ENCODE data around the gene PLEK.
"Not testable (repeated sequence)": the region's sequence is repeated elsewhere in the genome, so short reads cannot be mapped to it uniquely, and the experiment has no call there.

The PLEK gene

GRCh38 chr2:68385220-68385906 is 20.3 kb downstream of the PLEK start:
- DNase-seq (ENCODE audit: low spot score), result no peak

- DNase-seq (ENCODE audit: low spot score), result no peak
Observed at GRCh38 chr2:68385907-68386287, 20.8 kb downstream of the PLEK start.

GRCh38 chr2:68386365-68386764 is 21.3 kb downstream of the PLEK start:
- no peak for DNase-seq (ENCODE audit: low spot score)

DNA sequence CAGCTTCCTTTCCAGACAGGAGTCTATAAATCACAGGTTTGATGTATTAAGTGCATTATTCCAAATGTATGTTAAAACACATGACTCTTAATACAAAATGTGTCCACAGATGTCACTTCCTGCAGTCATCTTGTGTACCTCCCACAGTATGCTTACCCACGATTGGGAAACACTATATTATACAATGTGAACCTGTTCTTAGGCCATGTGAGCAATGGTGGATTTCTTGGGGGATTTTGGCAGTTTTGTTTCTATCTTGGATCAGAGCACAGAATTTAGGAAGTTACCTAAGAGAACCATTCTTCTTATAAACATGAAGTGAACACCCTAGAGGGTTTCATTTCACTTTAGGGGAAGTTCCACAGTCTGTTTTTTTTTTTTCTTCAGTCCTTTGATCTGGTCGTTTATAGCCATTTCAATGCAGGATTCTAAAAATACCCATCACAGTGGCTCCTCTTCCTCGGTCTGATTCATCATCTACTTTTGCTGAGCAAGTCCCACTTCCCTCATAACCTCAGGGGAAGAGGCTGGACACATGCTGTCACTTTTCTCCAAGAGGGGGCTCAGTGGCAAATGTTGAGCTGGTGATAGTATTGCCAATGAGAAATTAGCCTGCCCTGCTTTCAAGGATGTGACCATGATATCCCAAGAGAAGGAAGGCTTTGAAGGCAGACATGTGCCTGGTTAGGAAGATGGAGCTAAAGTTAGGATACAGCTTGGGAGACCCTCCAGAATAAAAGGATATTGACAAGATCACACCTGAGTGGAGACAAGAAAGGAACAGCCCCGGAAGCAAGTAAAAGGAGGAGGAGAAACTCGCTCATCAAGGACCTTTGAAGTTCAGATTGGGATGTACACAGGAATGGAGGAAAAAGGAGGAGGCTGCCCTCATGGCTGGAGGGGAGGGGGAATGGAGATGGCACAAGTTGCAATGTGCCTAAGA is 22.6 kb downstream of the PLEK start:
- no peak for DNase-seq (ENCODE audit: low spot score)

DNA sequence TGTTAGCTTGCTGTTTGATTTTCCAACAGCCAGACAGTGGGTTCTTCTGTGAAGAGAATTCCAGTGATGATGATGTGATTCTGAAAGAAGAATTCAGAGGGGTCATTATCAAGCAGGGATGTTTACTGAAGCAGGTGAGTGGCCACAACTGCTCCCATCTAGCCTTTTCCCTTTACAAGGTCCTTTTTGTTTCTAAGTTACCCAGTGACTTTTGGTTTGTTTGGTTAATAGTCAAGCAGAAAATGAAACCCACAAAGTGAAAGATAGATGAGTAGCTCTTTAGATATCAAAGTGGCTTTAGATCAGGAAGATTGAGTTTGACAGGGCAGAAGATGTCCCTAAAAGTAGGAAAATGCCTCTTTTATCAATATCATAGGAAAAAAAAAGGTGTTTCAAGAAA is 23.3 kb downstream of the PLEK start:
- no peak for DNase-seq (ENCODE audit: low spot score)

GRCh38 chr2:68388772-68389171 is 23.7 kb downstream of the PLEK start:
- no peak for DNase-seq (ENCODE audit: low spot score)

DNA sequence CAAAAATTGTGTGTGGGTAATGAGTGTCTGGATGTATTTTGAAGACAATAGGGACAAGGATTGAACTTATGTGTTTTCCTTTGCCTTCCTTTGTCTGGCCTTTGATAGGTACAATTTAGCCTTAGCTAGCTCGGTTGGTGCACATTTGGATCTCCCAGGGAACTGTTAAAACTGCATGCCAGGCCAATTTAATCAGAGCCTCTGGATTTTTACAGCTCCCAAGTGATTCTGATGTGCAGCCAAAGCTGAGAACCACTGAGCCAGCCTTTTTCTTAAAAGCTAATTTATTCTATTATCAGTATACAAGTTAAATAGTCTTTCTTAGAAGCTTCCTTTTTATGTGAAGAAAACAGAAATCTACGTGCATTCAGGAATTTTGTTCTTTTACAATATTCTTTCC is 25.0 kb downstream of the PLEK start:
- DNase-seq (ENCODE audit: low spot score), result no peak

GRCh38 chr2:68390586-68390985 is 25.5 kb downstream of the PLEK start:
- DNase-seq (ENCODE audit: low spot score), result no peak

- DNase-seq (ENCODE audit: low spot score), result no peak
Observed at GRCh38 chr2:68391099-68391498, 26.0 kb downstream of the PLEK start.

DNA sequence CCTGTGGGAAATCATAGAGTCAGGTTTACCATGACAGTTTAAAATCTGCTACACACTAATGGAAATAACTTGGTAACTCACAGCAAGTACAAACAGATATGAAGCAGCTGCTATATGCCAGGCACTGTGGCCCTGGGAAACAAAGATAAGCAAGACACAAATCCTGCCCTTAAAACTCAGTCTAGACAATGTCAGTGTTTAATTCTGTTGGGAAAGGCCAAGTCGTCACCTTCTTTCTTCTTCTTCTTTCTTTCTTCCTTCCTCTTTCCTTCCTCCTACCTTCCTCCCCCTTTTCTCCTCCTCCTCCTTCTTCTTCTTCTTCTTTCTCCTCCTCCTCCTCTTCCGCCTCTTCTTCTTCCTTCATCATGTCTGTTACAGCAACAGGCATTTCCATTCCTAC is 26.8 kb downstream of the PLEK start:
- no peak for DNase-seq (ENCODE audit: low spot score)

DNA sequence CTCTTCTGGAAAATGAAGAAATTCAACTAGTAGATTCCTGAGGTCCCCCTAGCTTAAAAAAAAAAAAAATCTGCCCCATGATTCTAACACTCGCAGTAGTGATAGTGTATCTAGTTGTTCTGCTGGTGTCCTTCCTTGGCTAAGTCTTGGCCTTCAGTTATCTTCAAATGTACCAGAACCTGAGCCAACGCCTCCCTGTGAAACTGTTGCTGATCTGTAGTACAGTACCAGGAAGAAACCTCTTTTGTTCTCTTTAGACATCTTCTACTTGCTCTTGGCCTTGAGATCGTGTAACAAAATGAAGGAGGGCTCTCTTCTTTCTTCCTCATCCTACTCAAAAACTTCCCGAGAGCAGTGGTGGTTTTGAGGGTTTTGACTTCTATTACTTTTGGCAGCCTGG is 31.0 kb downstream of the PLEK start:
- no peak for DNase-seq (ENCODE audit: low spot score)

GRCh38 chr2:68397704-68398263 is 32.7 kb downstream of the PLEK start:
- DNase-seq (ENCODE audit: low spot score), result not testable (repeated sequence)

GRCh38 chr2:68403199-68403644 is 38.1 kb downstream of the PLEK start:
- DNase-seq (ENCODE audit: low spot score), result no peak

GRCh38 chr2:68404164-68404563 is 39.1 kb downstream of the PLEK start:
- DNase-seq (ENCODE audit: low spot score), result no peak

GRCh38 chr2:68404893-68405799 is 40.1 kb downstream of the PLEK start:
- DNase-seq (ENCODE audit: low spot score), result no peak

DNA sequence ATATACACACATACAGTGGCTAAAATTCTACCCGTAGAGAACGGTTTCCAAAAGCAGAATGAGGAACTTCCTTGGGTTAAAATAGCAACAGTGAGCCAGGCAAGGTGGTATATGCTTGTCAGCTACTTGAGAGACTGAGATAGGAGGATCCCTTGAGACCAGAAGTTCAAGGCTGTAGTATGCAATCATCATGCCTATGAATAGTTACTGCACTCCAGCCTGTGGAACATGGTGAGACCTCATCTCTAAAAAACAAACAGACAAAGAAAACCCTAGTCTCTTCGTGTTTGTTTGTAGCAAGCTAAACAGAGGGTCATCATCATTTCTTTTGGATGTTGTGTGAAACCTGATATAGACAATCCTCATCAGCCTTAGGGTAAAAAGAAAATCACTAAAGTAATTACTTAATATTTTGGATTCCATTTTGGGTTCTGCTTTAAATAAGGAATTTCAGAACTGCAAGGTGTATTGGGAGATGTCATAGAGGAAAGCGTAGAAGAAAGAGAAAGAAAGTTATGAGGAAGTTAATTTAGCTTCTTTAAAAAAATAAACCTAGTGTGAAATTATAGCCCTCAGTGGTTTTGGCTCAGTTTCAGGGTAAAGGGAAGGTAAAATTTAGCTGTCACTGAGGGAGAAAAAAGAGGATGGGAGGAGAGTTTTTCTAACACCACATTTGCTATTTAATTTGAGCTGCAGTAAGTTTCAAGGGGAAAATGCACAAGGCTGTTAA is 46.5 kb downstream of the PLEK start:
- no peak for DNase-seq (ENCODE audit: low spot score)

DNA sequence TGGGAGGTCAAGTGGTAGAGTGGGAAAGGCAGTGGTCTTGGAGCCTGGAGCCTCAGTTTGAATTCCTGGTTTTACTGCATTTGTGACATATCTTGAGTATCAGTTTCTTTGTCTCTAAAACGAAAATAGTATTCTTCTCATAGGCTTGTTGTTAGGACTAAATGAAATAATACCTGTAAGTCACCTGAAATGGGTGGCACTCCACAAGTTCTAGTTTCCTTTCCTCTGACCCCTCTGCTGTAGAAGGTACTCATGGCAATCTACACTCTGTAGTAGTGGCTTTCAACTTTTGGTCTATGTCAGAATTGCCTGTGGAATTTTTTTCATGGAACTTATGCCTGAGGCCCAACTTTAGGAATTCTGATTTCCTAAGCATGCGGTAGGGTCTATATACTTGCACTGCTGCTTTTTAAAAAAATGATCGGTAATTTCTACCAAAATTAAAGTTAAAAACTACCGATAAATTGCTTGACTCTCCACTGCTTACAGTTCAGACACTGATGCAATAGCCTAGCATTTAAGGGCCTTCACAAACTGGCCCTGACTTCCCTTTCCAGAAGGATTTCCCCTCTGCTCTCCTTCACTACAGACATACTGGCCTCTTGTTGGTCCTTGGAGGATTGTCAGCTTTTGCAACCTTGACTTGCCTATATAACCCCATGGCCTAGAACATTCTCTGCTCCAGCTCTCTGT is 47.2 kb downstream of the PLEK start:
- DNase-seq (ENCODE audit: low spot score), result no peak

DNA sequence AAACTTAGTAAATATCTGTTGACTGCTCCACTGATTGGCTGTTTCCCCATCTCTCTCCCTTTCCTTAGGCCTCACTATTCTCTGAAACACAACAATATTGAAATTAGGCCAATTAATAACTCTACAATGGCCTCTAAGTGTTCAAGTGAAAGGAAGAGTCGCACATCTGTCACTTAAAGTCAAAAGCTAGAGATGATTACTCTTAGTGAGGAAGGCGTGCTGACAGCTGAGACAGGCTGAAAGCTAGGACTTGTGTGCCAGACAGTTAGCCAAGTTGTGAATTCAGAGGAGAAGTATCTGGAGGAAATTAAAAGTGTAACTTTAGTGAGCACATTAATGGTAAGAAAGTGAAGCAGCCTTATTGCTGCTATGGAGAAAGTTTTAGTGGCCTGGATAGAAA is 48.4 kb downstream of the PLEK start:
- no peak for DNase-seq (ENCODE audit: low spot score)

DNA sequence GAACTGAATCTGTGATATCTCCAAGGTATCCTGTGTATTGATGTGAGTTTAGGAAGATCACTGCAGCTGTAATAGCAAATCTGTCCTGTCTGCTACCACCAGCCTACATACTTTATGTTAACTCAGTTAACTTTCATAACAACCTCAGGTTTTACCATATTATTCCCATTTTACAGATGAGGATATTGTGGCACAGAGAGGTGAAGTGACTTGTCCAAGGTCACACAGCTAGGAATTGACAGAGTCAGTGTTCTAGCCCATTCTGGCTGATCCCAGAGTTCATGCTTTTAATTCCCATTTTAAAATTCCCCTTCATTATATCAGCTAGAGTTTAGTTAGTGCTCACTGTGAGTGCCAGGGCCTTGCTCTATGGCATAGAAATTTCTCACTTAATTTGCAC is 49.4 kb downstream of the PLEK start:
- DNase-seq (ENCODE audit: low spot score), result no peak

DNA sequence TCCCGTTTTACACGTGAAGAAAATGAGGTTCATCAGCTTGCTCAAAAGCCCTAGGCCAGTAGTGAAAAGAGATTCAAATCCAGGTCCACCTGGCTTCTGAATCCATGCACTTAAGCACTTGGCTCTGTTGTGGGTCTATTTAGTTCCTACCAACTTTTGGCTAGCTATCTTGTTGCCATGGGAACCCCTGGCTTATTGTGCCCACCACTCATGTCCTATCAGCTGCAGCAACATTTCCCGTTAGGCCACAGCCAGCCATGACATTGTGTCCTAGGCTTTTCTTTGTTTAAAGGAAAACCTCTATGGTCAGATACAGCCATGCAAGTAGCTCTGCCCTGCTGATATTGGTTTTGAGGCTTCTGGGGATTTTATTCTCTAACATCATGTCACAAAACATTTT is 49.8 kb downstream of the PLEK start:
- DNase-seq (ENCODE audit: low spot score), result no peak

DNA sequence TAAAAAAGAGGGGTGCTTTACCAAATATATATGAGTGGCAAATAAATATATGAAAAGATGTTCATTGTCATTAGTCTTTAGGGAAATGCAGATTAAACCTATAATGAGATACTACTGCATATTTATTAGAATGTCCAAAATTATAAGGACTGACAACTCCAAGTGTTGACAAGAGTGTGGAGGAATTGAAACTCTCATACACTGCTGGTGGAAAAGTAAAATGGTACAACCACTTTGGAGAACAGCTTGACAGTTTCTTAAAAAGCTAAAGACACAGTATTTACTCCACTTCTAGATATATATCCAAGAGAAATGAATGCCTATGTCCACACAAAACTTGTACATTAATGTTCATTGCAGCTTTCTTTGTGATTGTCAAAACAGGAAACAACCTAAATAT is 50.4 kb downstream of the PLEK start:
- no peak for DNase-seq (ENCODE audit: low spot score)

Data from AG20443 (cell line).